AML-193 (cell line): ENCODE results near the gene FLT3LG.

ENCODE experiments used
- DNase-seq, 2 experiments: peaks; one replicate each; lab custom pipeline; 2025; lab: John Stamatoyannopoulos, UW

The FLT3LG gene

DNA sequence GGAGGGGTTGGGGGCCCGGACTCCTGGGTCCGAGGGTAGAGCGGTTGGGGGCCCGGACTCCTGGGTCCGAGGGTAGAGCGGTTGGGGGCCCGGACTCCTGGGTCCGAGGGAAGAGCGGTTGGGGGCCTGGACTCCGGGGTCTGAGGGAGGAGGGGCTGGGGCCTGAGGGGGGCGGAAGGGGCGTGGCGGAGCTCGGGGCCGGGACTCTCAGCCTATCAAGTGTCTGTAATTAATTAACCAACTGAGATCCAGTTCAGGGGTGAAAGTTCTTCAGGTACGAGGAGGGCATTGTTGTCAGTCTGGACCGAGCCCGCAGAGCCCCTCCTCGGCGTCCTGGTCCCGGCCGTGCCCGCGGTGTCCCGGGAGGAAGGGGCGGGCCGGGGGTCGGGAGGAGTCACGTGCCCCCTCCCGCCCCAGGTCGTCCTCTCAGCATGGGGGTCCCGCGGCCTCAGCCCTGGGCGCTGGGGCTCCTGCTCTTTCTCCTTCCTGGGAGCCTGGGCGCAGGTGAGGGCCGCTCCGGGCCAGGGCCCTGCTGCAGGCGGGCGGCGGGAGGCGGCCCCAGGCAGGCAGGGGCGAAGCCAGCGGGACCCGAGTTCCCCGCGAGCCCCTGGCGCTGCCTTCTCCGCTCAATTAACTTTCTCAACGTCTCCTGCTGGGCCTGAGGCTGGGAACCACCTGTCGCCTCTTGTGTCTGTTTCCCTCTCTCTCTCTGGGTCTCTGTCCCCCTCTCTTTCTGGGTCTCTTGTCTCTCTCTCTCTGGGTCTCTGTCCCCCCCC lies 39.1 kb downstream of the FLT3LG start:
- DNase-seq, result no peak

DNA sequence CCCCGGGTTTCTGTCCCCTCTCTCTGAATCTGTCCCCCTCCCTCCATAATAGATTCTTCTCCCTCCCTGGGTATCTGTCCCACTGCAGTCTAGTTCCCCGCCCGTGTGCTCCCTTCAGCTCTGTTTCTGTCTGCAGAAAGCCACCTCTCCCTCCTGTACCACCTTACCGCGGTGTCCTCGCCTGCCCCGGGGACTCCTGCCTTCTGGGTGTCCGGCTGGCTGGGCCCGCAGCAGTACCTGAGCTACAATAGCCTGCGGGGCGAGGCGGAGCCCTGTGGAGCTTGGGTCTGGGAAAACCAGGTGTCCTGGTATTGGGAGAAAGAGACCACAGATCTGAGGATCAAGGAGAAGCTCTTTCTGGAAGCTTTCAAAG lies 39.7 kb downstream of the FLT3LG start:
- no peak for DNase-seq

DNA sequence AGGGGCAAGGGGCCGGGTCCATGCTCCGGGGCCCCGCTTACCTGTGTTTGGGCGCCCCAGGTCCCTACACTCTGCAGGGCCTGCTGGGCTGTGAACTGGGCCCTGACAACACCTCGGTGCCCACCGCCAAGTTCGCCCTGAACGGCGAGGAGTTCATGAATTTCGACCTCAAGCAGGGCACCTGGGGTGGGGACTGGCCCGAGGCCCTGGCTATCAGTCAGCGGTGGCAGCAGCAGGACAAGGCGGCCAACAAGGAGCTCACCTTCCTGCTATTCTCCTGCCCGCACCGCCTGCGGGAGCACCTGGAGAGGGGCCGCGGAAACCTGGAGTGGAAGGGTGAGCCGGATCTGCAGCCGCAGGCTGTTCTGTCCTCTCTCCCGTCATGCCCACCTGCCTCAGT lies 40.1 kb downstream of the FLT3LG start:
- no peak for DNase-seq

DNA sequence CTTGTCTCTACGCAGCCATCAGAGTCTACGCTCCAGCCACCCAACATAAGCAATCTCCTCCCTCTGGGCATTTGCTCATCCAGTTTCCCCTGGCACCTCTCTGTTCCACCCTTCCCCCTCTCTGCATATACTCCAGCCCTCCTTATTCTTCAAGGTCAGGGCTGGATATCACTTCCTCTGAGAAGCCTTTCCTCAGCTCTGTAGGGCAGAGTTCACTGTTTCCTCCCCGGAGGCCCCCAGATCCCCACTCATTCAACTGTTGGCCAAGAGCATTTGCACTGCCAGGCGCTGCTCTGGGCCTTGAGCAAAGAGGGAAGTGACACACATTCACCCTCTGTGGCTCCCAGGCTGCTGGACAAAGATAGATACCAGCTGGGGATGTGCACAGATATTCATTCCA lies 41.8 kb downstream of the FLT3LG start:
- peak; percentile 92 to 96 for DNase-seq

DNA sequence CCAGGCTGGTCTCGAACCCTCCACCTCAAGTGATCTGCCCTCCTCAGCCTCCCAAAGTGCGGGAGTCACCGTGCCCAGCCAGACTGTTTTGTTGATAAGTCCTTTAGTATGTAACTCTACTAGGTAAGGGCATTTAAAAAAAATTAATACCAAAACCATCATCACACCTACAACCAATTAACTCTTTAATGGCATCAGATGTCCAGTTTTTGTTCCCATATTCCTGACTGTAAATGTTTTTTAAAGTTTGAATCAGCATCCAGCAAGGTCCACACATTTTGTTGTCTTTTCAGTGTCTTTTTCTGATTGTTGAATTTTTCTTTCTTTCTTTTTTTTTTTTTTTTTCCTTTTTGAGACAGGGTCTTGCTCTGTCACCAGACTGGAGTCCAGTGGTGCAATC lies 44.0 kb downstream of the FLT3LG start:
- no peak for DNase-seq

DNA sequence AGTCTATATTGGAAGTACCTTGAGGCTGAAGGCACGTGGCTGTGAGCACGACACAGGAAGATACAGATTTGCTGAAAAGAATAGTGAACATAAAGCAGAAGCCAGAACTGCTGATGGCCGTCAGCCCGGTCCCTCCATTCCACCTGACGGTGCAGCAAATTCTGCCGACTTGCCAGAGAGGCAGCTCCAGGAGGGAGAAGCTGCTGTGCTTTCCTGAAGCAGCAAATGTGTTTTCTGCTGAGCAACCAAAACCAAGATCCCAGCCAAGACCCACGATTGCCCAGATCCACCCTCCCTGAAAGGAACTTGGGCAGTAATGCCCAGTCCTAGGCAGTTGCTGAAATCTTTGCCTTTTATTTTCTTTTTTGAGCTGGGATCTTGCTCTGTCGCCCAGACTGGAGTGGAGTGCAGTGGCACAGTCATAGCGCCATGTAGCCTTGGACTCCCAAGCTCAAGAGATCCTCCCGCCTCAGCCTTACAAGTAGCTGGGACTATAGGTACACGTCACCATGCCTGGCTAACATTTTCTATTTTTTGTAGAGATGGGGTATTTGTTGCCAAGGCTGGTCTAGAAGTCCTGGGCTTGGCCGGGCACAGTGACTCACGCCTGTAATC lies 46.8 kb downstream of the FLT3LG start:
- no peak for DNase-seq

DNA sequence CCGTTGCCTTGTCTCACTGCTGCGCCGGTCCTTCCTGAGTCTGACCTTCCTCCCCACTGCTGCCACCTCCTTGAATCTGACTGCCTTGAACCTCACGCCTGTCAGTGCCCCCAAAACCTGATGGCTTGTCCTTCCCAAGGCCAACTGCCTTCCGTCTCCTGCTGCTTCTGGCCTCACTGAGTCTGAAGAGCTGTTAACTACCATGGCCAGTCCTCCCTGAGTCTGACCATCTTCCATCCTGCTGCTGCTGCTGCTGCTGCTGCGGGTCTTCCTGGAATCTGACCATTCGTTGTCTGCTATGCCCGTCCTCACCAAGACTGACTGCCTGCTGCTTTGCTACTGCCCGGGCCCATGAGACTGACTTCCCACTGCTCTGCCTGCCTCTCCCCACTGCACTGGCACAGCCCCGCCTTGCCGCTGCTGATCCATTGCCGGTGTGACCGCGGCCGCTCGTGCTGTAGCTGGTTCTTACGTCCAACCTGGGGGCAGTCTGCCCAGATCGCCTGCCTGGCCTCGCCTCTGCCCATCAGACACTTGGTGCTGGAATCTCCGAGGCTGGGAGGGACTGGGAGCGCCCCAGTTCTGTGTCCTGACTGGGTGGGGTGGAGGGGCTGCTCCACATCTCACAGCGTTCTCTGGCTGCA lies 50.9 kb downstream of the FLT3LG start:
- no peak for DNase-seq

DNA sequence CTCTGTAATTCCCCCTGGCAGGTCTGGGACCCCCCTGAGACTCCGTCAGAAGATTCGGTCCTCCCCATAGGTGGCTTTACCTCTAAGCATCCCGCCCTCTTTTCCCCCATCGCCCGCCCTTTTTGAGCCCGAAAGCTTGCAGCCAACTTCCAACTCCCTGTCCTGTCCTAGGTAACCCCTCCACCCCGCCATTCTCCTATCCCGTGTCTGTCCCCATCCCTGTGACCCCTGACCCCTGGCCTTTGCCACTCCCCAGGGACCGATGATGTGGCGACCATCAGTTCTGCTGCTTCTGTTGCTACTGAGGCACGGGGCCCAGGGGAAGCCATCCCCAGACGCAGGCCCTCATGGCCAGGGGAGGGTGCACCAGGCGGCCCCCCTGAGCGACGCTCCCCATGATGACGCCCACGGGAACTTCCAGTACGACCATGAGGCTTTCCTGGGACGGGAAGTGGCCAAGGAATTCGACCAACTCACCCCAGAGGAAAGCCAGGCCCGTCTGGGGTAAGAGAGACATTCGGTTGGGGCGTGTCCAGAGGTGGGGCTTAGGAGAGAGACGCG lies 54.3 kb downstream of the FLT3LG start:
- no peak for DNase-seq

DNA sequence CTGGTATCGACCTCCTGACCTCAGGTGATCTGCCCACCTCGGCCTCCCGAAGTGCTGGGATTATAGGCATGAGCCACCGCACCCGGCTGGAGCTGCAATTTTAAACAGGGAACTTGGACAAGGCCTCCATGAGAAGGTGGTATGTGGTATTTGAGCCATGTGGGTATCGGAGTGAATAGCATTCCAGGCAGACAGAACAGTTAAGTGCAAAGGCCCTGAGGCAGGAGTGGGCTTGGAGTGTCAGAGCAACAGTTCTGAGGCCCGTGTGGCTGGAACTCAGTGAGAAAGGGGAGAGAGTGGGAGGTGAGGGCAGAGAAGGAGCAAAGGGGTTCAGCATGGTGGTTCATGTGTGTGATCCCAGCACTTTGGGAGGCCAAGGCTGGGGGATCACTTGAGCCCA lies 56.7 kb downstream of the FLT3LG start:
- DNase-seq, result no peak

DNA sequence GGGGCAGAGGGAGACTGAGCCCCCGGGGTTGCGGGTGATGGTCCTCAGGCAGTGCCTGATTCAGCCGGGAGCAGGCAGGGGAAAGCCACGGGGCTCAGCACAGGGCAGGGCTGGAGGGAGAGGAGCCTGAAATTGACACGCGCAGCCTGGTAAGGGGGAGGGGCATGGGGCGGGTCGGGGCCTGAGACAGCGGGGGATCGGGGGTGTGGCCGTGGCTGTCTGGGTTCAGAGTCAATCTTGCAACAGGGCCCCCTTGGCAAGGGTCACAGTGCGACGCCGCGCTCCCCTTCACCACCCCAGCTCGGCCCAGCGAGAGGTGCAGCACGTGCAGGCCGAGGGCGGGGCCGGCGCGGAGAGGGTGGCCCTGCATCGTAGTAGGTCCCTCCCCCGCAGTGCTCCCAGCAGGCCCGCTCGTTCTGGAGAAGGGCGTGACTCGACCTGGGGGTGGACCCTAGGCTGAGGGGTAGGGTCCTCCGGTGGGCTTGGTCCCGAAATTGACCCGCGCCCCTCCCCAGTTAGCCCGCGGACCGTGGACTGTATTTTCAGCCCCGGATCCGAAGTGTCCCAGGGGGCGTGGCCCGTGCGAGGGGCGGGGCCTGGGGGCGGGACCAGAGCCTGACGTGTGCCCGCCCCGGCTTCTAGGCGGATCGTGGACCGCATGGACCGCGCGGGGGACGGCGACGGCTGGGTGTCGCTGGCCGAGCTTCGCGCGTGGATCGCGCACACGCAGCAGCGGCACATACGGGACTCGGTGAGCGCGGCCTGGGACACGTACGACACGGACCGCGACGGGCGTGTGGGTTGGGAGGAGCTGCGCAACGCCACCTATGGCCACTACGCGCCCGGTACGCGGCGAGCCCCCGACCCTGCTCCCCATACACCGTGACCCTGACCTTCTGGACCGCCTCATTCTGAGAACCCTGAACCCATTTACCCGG lies 59.8 kb downstream of the FLT3LG start:
- DNase-seq, result peak; percentile 45 to 68

DNA sequence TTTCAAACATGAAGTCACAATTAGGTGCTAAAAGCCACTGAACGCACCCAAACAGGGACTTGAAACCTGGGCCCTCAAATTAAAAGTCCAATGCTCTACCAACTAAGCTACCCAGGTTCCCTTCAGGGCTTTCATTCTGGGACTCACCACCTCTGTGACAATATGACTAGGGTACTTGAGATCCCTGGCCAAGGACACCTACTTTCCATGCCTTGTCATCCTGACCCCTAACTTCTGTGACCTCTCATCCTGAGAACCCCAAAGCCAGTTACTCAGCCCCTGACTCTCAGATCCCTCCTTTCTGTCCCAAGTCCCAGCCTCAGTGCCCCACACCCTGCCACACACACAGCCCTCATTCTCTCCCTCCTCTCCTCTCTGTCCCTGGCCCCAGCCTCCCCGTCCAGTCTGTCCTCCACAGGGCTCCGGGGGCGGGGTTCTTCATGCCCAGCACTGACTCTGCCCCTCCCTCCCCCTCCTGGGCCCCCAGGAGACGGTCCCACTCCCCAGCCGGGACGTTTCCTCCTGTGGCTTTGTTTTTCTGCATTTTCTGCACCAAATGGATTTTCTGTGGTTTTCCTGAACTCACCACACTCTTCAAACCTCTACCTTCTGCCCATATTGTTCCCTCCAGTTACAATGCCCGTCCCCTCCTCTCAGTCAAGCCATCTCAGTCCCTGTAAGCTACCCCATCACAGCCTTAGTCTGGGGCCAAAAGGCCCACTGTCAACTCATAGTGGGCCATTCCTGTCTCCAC lies 60.8 kb downstream of the FLT3LG start:
- DNase-seq, result no peak
